GM20000 (cell line): ENCODE data around the gene DNMT3A.

Experiments
- DNase-seq: peaks from one replicate; pipeline ENCODE4 v3.0.0; 2012; ENCODE audit warnings: low spot score
- TF ChIP-seq, protein P1 (sequence below): IDR thresholded peaks from 2 replicates; pipeline ENCODE4 v1.5.1; 2012; ENCODE audit warnings: mild to moderate bottlenecking, control low read depth; ENCODE audit errors: extremely low read depth, missing control alignments

Gene DNMT3A

DNA sequence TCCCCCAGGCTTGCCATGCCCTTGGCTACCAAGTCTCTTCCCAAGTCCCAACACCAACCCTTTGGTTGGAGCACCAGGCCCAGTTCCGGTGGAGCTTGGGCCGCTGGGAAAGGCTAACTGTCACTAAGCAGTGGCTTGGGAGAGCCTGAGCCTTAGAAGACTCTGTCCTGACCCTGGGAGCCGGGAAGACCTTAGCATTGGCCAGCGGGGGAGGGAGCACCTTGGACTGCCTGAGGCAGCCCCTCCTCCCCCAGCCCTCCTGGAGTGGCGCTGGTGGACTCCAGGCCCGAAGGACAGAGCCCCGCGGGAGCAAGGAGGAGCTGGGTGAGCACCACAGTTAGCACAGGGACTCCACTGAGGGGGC lies 110.8 kb downstream of the DNMT3A start:
- DNase-seq, result no peak
- TF ChIP-seq, protein P1, sequence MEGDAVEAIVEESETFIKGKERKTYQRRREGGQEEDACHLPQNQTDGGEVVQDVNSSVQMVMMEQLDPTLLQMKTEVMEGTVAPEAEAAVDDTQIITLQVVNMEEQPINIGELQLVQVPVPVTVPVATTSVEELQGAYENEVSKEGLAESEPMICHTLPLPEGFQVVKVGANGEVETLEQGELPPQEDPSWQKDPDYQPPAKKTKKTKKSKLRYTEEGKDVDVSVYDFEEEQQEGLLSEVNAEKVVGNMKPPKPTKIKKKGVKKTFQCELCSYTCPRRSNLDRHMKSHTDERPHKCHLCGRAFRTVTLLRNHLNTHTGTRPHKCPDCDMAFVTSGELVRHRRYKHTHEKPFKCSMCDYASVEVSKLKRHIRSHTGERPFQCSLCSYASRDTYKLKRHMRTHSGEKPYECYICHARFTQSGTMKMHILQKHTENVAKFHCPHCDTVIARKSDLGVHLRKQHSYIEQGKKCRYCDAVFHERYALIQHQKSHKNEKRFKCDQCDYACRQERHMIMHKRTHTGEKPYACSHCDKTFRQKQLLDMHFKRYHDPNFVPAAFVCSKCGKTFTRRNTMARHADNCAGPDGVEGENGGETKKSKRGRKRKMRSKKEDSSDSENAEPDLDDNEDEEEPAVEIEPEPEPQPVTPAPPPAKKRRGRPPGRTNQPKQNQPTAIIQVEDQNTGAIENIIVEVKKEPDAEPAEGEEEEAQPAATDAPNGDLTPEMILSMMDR, result no peak

DNA sequence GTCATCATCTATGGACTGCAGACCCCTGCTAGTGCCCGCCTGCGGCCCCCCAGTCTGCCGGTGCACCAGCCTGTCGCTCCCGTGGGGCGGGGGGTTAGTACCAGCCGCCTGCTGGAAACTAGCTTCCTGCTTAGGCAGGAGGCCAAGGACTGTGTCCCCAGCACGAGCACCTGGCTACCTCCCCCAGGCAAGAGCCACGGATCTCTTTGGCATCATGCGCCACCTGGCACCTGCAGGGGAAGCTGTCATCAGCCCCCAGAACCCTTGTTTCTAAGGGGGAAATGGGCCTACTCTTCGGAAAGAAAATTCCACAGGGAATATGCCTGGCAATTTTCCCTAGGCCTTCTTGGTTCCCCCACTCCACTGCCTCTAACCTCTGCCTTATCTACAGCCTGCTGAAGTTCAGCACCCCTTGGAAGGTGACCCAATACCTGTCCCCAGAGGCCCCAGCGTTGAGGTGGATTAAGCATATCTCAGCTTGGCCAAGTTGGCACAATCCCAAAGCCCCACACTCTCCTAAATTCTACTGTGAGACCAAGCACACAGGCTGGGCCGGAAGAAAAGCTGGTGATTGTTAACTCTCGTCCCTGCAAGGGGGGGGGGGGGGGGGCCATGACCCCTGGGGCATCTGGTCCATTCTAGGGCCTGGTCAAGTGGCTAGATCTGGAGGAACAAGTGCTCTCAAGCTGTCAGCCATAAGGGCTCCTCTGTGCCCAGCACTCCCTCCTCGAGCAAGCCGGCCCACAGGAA lies 111.4 kb downstream of the DNMT3A start:
- no peak for DNase-seq
- TF ChIP-seq, protein P1, result no peak

DNA sequence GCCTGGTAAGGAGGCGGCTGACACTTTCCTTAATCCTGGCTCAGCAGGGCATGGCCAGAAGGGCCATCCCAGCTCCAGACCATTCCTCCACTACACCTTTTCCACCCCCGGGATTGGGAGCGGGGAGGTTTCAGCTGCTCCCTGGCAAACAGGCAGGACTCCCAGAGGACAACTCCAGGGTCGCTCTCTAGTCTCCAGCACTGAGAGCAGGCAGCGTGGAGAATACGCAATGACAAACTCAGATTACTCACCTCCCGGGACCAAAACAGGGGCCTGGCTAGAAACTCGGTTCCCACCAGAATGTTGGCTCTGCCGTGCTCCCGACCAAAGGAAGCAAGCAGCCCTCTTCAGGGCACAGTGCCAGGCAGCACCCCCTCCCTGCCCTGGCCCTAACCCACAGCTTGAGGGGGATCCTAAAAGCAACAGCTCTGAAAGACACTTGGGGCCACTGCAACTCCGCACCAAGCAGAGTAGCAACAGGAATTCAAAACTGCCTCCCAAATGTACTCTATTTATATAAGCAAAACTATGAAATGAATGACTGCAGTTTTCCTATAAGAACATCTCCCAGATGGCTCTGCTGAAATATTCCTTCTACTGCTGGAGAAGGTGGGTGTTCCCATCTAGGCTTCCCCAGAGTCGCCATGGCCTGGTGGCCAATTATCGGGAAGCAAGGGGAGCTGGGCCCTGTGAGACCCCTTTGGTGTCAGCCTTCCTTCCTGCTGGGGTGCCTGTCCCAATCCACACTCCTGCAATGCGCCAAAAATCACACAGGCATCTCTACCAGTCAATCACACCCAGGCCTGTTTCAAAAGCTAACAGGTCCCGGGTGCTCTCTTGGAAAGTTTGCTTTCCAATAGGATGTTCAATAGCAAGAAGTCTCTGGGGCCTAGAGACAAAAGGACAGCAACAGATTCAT lies 112.2 kb downstream of the DNMT3A start:
- DNase-seq, result no peak
- TF ChIP-seq, protein P1, result no peak

DNA sequence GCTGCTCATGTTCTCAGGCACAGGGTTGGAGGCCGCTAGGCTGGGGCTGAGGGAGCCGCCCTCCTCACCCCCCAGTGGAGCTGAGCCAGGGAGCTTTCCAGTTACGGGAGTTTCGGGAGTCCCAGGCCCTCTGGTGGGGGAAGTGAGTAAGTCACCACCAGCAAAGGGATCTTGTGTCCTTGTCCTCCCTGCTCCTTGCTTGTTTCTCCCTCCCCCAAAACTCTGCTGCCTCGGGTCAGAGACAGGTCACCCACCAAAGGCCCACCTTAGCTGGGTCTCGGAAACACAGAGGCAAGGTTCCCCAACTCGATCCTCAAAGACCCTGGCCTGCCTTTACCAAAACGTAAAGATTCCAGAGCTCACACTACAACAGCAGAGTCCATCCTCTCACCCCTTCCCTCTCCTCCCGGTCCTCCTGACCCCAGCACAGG lies 112.9 kb downstream of the DNMT3A start:
- TF ChIP-seq, protein P1, result peak; percentile 36

DNA sequence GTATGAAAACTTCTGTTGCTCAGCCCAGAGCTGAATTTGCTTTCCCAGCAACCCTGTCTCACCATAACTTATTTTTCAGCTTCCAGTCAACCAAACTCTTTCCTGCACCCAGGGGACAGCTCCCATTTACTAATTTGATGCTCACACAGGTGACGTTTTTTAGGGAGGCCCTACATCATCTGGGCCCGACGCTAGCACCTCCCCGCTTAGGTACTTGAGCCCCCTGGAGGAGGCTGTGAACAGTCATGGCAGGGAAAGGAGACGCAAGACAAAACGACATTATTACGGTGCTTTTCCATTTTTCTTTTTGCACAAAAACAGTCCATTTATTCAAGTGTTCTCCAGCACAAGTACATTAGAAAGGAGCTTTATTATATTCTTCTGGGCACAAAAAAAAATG lies 114.1 kb downstream of the DNMT3A start:
- TF ChIP-seq, protein P1, result no peak

More for the DNA sequence above, 112.9 kb downstream of the DNMT3A start:
- DNase-seq, result peak; percentile 69

DNA sequence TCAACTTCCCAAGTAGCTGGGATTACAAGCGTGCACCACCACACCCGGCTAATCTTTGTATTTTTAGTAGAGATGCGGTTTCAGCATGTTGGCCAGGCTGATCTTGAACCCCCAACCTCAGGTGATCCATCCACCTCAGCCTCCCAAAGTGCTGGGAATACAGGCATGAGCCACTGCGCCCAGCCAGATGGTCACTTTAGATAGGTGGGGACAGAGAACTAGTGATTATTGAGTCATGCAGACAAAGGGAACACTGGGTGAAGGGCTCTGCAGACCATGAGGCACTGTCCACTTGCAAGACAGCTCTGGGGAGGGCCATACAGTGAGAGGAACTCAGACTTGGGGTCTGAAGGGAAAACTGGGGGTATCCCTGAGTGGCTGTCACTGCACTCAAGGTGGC lies 114.9 kb downstream of the DNMT3A start:
- DNase-seq, result no peak
- TF ChIP-seq, protein P1, result no peak

More for the DNA sequence above, 114.1 kb downstream of the DNMT3A start:
- no peak for DNase-seq

DNA sequence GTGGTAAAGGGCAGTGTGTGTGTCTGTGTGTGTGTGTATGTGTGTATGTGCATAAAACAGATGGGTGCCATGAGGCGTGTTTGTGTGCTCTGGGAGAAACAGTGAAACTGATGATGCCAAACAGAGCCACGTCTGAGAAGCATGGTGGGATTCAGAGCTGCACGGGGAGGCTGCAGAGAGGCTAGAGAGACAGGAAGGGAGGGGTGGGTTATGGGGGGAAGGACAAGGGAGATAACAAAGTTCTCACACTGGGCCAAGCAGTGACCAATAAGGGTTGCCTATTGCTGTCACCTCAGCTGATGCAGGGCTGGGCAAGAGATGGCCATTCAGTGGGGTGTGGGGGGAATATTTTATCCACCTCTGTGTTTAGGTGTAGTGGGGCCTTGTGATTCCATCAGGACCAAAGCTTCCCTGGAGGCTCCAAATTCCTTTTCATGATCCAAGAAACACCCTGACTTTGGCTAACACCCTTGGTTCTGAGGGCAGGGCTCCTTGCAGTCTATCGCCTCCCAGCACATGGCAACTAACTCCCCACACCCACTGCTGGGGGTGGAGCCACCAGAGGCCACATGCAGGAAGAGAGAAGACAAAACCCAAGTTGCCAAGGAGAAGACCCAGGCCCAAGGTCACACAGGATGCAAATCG lies 119.1 kb downstream of the DNMT3A start:
- DNase-seq, result no peak
- TF ChIP-seq, protein P1, result no peak
